ENCODE measurements around the gene PALLD. TPM values are rescaled to one million over a fixed set of nuclear protein-coding genes. Genes with fewer than 3 reads are reported as not detected.
"Not testable (repeated sequence)": the region's sequence is repeated elsewhere in the genome, so short reads cannot be mapped to it uniquely, and the experiment has no call there.

The PALLD gene
- total RNA-seq, 4 donors from 2014 or later, result 71.8 to 106 (median 83.3) TPM

DNA sequence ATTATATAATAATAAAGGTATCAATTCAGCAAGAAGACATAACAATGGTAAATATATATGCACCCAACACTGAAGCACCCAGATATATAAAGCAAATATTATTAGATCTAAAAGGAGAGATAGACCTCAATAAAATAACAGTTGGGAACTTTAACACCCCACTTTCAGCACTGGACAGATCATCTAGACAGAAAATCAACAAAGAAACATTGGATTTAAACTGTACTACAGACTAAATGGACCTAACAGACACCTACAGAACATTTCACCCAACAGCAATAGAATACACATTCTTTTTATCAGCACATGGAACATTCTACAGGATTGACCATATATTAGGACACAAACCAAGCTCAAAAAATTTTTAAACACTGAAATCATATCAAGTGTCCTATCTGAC is 436.6 kb downstream of the PALLD start:
- peaks cover 23% of the 10 kb centered on the region for H3K9me3 ChIP-seq
- TF ChIP-seq POLR2A (IDR thresholded peaks at IDR 0.05) (no peak), POLR2AphosphoS5 (IDR thresholded peaks at IDR 0.05) (no peak), EP300 (IDR thresholded peaks at IDR 0.05) (no peak)
- TF ChIP-seq, protein P1, sequence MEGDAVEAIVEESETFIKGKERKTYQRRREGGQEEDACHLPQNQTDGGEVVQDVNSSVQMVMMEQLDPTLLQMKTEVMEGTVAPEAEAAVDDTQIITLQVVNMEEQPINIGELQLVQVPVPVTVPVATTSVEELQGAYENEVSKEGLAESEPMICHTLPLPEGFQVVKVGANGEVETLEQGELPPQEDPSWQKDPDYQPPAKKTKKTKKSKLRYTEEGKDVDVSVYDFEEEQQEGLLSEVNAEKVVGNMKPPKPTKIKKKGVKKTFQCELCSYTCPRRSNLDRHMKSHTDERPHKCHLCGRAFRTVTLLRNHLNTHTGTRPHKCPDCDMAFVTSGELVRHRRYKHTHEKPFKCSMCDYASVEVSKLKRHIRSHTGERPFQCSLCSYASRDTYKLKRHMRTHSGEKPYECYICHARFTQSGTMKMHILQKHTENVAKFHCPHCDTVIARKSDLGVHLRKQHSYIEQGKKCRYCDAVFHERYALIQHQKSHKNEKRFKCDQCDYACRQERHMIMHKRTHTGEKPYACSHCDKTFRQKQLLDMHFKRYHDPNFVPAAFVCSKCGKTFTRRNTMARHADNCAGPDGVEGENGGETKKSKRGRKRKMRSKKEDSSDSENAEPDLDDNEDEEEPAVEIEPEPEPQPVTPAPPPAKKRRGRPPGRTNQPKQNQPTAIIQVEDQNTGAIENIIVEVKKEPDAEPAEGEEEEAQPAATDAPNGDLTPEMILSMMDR (IDR thresholded peaks at IDR 0.05), result no peak
- H3K27ac ChIP-seq, result no peak overlapping the region
- no peak for DNase-seq (ENCODE audit: low spot score in 2 of 2)
- H3K4me1 ChIP-seq, result no peaks in the 10 kb centered on the region
- H3K4me3 ChIP-seq, result no peak overlapping the region
- H3K27me3 ChIP-seq, result no peaks in the 10 kb centered on the region
- peaks cover 16% of the 10 kb centered on the region for H3K36me3 ChIP-seq

DNA sequence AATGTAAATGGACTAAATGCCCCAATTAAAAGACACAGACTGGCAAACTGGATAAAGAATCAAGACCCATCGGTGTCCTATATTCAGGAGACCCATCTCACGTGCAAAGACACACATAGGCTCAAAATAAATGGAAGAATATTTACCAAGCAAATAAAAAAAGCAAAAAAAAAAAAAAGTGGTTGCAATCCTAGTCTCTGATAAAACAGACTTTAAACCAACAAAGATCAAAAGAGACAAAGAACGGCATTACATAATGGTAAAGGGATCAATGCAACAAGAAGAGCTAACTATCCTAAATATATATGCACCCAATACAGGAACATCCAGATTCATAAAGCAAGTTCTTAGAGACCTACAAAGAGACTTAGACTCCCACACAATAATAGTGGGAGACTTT is 440.6 kb downstream of the PALLD start:
- DNase-seq (ENCODE audit: low spot score in 2 of 2); H3K4me3 ChIP-seq; H3K27ac ChIP-seq; H3K4me1 ChIP-seq; H3K36me3 ChIP-seq; H3K27me3 ChIP-seq: not testable (repeated sequence)
- WGBS, result 93% methylated on average over 3 of the region's 3 CpGs
- peaks cover 13% of the 10 kb centered on the region for H3K9me3 ChIP-seq

DNA sequence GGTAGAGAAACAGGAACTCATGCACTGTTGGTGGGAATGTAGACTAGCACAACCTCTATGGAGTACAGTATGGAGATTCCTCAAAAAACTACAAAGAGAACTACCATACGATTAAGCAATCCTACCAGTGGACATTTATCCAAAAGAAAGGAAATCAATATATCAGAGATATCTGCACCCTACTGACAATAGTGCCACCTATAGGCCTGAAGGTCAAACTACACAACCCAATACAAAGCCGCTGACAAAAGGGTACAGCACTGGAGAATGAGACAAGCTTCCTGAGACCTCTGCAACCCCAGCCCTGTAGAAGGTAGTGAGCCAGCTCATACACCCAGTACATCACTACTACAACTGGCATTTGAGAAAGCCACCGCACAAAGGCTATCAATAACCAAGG is 446.1 kb downstream of the PALLD start:
- Histone ChIP-seq H3K4me3 (no peak overlapping the region), H3K36me3 (no peaks in the 10 kb centered on the region), H3K9me3 (peaks cover 4% of the 10 kb centered on the region), H3K27me3 (no peaks in the 10 kb centered on the region), H3K27ac (no peak overlapping the region), H3K4me1 (no peaks in the 10 kb centered on the region)
- whole genome bisulfite sequencing, result 86% methylated on average over 3 of the region's 3 CpGs
- DNase-seq (ENCODE audit: low spot score in 2 of 2), result no peak
- no peak for TF ChIP-seq POLR2AphosphoS5 (IDR thresholded peaks at IDR 0.05)
- no peak for TF ChIP-seq POLR2A (IDR thresholded peaks at IDR 0.05)
- TF ChIP-seq, protein P1 (IDR thresholded peaks at IDR 0.05), result no peak
- TF ChIP-seq EP300 (IDR thresholded peaks at IDR 0.05), result no peak

DNA sequence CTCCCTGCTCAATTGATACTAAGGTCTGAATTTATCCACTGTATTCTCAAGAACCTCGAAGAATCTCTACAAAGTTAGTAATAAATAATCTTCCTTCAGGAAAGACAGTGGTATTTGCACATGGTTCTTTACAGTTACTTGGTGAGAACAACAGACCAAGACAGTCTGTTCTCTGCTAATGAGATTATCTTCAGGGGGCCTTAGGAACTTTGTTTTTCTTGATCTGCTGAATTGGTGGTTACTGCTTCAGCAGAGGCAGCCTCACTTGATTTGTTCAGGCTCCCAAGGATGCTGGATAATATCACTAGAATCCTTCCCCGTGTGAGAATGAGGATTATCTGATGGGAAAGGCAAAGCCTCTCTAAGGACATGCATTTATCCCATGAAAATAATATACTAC is 448.4 kb downstream of the PALLD start:
- no peak overlapping the region for H3K4me3 ChIP-seq
- H3K27ac ChIP-seq, result no peak overlapping the region
- whole genome bisulfite sequencing, result 70% methylated on average over 2 of the region's 2 CpGs
- no peaks in the 10 kb centered on the region for H3K4me1 ChIP-seq
- DNase-seq (ENCODE audit: low spot score in 2 of 2), result no peak
- TF ChIP-seq EP300 (IDR thresholded peaks at IDR 0.05) (no peak), POLR2A (IDR thresholded peaks at IDR 0.05) (no peak), POLR2AphosphoS5 (IDR thresholded peaks at IDR 0.05) (no peak)
- TF ChIP-seq, protein P1 (IDR thresholded peaks at IDR 0.05), result no peak
- no peaks in the 10 kb centered on the region for H3K36me3 ChIP-seq
- H3K9me3 ChIP-seq, result no peaks in the 10 kb centered on the region
- H3K27me3 ChIP-seq, result no peaks in the 10 kb centered on the region

DNA sequence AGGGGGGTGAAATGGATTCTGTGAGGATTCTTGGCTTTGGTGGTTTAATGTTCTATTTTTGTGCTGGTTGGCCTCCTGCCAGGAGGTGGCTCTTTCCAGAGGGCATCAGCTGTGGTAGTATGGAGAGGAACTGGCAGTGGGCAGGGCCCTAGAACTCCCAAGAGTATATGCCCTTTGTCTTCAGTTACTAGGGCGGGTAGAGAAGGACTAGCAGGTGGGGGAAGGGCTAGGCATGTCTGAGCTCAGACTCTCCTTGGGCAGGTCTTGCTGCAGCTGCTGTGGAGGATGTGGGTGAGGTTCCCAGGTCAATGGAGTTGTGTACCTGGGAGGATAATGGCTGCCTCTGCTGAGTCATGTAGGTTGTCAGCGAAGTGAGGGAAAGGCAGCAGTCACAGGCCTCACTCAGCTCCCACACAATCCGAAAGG is 456.0 kb downstream of the PALLD start:
- 77% methylated on average over 3 of the region's 3 CpGs for WGBS
- H3K4me3 ChIP-seq; H3K4me1 ChIP-seq; H3K27ac ChIP-seq; H3K9me3 ChIP-seq; DNase-seq (ENCODE audit: low spot score in 2 of 2); H3K27me3 ChIP-seq; H3K36me3 ChIP-seq: not testable (repeated sequence)

DNA sequence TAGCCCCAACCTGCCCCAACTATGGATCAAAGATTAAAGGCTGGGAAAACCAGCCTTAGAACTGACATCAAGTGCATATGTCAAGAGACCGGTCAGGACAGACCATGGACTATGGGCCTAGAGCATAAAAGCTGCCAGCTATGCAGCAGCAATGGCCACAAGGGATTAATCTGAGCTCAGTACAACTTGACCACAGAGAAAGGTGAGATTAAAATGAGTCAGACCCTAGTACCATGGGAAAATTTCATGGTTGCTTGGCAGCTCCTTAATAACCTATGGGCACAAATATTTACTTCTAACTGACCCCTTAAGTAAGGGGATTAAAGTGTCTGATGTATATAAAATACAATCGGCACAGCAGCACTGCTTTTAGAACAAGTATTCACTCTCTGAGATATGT is 458.8 kb downstream of the PALLD start:
- H3K4me3 ChIP-seq, result no peak overlapping the region

More for the DNA sequence above, 458.8 kb downstream of the PALLD start:
- Histone ChIP-seq H3K36me3 (no peaks in the 10 kb centered on the region), H3K27ac (no peak overlapping the region), H3K27me3 (no peaks in the 10 kb centered on the region), H3K9me3 (no peaks in the 10 kb centered on the region), H3K4me1 (no peaks in the 10 kb centered on the region)
- TF ChIP-seq POLR2A (IDR thresholded peaks at IDR 0.05) (no peak), EP300 (IDR thresholded peaks at IDR 0.05) (no peak), POLR2AphosphoS5 (IDR thresholded peaks at IDR 0.05) (no peak)
- TF ChIP-seq, protein P1 (IDR thresholded peaks at IDR 0.05), result no peak
- 84% methylated on average over 2 of the region's 2 CpGs for WGBS
- no peak for DNase-seq (ENCODE audit: low spot score in 2 of 2)

Data from suprapubic skin (tissue), 4 donors.